ENCODE results near the gene PHF21B.

Gene PHF21B

GRCh38 chr22:44880610-44881290 lies 129.1 kb downstream of the PHF21B start:
- no peak for TF ChIP-seq TAF1 (IDR thresholded peaks at IDR 0.05; ENCODE audit: borderline replicate concordance, insufficient read depth, low read length)
- no peak for TF ChIP-seq POLR2AphosphoS5 (IDR thresholded peaks at IDR 0.05; ENCODE audit: low read depth, low read length)
- TF ChIP-seq FOXP2 (optimal IDR thresholded peaks at IDR 0.05; ENCODE audit: borderline replicate concordance, extremely low read depth, extremely low read length, insufficient read depth) = no peak
- no peak for TF ChIP-seq SIN3A (IDR thresholded peaks at IDR 0.05; ENCODE audit: borderline replicate concordance, insufficient read depth, low read length)
- TF ChIP-seq REST (IDR thresholded peaks at IDR 0.05; ENCODE audit: insufficient read depth in 1 of 2, low read depth in 2 of 2, low read length in 2 of 2) = no peak

- TF ChIP-seq FOXP2 (optimal IDR thresholded peaks at IDR 0.05; ENCODE audit: borderline replicate concordance, extremely low read depth, extremely low read length, insufficient read depth) (no peak), SIN3A (IDR thresholded peaks at IDR 0.05; ENCODE audit: borderline replicate concordance, insufficient read depth, low read length) (no peak), REST (IDR thresholded peaks at IDR 0.05; ENCODE audit: insufficient read depth in 1 of 2, low read depth in 2 of 2, low read length in 2 of 2) (no peak), TAF1 (IDR thresholded peaks at IDR 0.05; ENCODE audit: borderline replicate concordance, insufficient read depth, low read length) (no peak), POLR2AphosphoS5 (IDR thresholded peaks at IDR 0.05; ENCODE audit: low read depth, low read length) (no peak)
Observed at GRCh38 chr22:44879301-44879680, 130.5 kb downstream of the PHF21B start.

GRCh38 chr22:44878483-44879300 lies 131.1 kb downstream of the PHF21B start:
- no peak for TF ChIP-seq REST (IDR thresholded peaks at IDR 0.05; ENCODE audit: insufficient read depth in 1 of 2, low read depth in 2 of 2, low read length in 2 of 2)
- TF ChIP-seq SIN3A (IDR thresholded peaks at IDR 0.05; ENCODE audit: borderline replicate concordance, insufficient read depth, low read length) = no peak
- TF ChIP-seq TAF1 (IDR thresholded peaks at IDR 0.05; ENCODE audit: borderline replicate concordance, insufficient read depth, low read length) = no peak

- no peak for TF ChIP-seq TAF1 (IDR thresholded peaks at IDR 0.05; ENCODE audit: borderline replicate concordance, insufficient read depth, low read length)
- TF ChIP-seq FOXP2 (optimal IDR thresholded peaks at IDR 0.05; ENCODE audit: borderline replicate concordance, extremely low read depth, extremely low read length, insufficient read depth) = no peak
- no peak for TF ChIP-seq REST (IDR thresholded peaks at IDR 0.05; ENCODE audit: insufficient read depth in 1 of 2, low read depth in 2 of 2, low read length in 2 of 2)
Observed at GRCh38 chr22:44876921-44877320, 132.9 kb downstream of the PHF21B start.

All from PFSK-1 (cell line).